Gastrocnemius medialis (tissue), 4 donors: Measurements from ENCODE around the gene ELL2. TPM values are rescaled to one million over a fixed set of nuclear protein-coding genes. Genes with fewer than 3 reads are reported as not detected.

ENCODE experiments used
- ATAC-seq, 2 donors: fragments of 150-250 bp; one replicate each; pipeline ENCODE4 v1.9.1; 2016
- DNase-seq, 2 donors: peaks; one replicate each; pipeline ENCODE4 v3.0.0-alpha.2; 2019
- H3K27ac ChIP-seq, 4 donors: fragments of 200-600 bp; sonication (generic); 1 replicate in 1 of 4; 2 replicates in 3 of 4; pipeline ENCODE4 v1.5.1; 2016 to 2018; ENCODE audit warnings: mild to moderate bottlenecking in 2 of 4, moderate library complexity in 1 of 4
- H3K27me3 ChIP-seq, 3 donors: fragments of 200-600 bp; sonication (generic) in 2 of 3; 1 replicate in 1 of 3; 2 replicates in 2 of 3; pipeline versions ENCODE4 v1.5.1 to v1.6.0; 2016 to 2019; ENCODE audit warnings: mild to moderate bottlenecking in 1 of 3, moderate library complexity in 1 of 3
- H3K36me3 ChIP-seq, 2 donors: fragments of 200-600 bp; sonication (generic) in 1 of 2; one replicate each; pipeline ENCODE4 v1.5.1; 2017 to 2018
- H3K4me1 ChIP-seq, 2 donors: fragments of 200-600 bp; sonication (generic) in 1 of 2; one replicate each; pipeline ENCODE4 v1.5.1; 2016 to 2017; ENCODE audit warnings: mild to moderate bottlenecking in 2 of 2
- H3K4me3 ChIP-seq, 4 donors: fragments of 200-600 bp; sonication (generic) in 3 of 4; 1 replicate in 1 of 4; 2 replicates in 3 of 4; pipeline ENCODE4 v1.5.1; 2016 to 2019; ENCODE audit warnings: mild to moderate bottlenecking in 2 of 4
- H3K9me3 ChIP-seq, 3 donors: fragments of 200-600 bp; sonication (generic) in 2 of 3; 1 replicate in 1 of 3; 2 replicates in 2 of 3; pipeline ENCODE4 v1.5.1; 2016 to 2019
- POLR2A ChIP-seq, 2 donors: fragments of 450-650 bp; IDR thresholded peaks; one replicate each; pipeline ENCODE4 v1.6.1; 2017; ENCODE audit warnings: antibody characterized with exemption in 2 of 2, mild to moderate bottlenecking in 2 of 2, moderate library complexity in 2 of 2
- in situ Hi-C, 4 donors: fragments of 200-750 bp; cut with MboI; loops; one replicate each; pipeline versions ENCODE4 v1.15.0 to v1.8.0; 2017; ENCODE audit warnings: low sequenced_read_pairs in 4 of 4
- intact Hi-C: fragments of 100-400 bp; cut with DNase I; formaldehyde crosslinking; loops from one replicate; pipeline ENCODE4 v1.15.1; 2023; ENCODE audit warnings: low total_unique reads
- total RNA-seq, 4 donors: library from RNA; depleted of rRNA; stranded (reverse); fragments of >200 nt; gene quantifications; one replicate each; pipeline versions ENCODE4 v1.1.0 to v1.2.3, GENCODE V29; 2016
- TF ChIP-seq, protein P1 (sequence below), 5 experiments: fragments of 450-650 bp in 3 of 5; fragments of 200-600 bp in 2 of 5; sonication (generic) in 2 of 5; IDR thresholded peaks in 4 of 5; conservative IDR thresholded peaks in 1 of 5; 1 replicate in 4 of 5; 2 replicates in 1 of 5; pipeline ENCODE4 v1.5.1; 2016 to 2019; ENCODE audit warnings: antibody characterized with exemption in 5 of 5, mild to moderate bottlenecking in 3 of 5, moderate library complexity in 3 of 5

ELL2 gene
- total RNA-seq, 4 donors from 2014 or later: 35.2 to 64.5 (median 42.9) TPM

DNA sequence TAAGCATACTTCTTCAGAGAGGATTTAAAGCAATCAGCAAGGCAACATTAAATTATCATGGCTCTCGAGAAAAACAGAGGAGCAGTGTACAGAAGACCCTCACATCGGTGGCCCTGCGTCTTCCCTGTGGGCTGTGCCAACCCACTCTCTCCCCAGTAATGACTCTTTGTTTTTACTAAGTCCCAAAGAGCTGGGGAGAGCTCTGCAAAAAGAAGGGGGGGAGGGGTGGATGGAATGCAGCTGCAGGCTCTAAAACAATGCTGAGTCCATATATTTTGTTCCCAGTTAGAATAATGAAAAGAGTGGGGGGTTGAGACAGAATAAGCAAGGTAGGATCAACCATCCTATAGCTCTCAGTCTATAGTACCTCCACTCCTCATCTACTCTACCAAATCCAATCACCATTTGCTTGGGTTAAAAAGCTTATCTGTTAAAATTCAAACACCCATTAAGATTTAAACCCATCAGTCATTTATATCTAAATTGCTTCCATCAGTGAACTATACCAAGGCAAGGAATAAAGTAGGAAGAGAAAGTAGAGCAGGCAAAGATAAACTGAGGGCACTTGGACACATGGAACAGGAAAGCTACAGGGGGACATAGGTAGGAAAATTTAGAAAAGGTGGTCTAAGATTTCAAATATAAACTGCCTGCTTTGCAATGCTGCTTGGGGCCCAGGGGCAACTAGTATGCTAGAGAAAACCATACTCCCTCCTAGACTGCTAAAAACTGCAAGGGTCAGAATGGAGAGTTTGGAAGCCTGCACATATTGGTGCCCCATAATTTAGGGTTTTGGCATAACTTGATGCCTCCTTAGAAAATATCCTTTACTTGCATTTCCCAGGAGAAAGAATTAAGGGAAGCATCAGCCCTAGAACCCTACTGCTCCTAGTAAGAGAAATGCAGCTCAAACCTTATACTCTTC is 20.6 kb downstream of the ELL2 start:
- no peak overlapping the region for H3K27ac ChIP-seq
- in situ Hi-C loops (no loop called here), intact Hi-C loops (no loop called here)
- DNase-seq: no peak
- no peaks in the 10 kb centered on the region for H3K27me3 ChIP-seq
- no peak overlapping the region for H3K4me3 ChIP-seq
- TF ChIP-seq POLR2A (IDR thresholded peaks at IDR 0.05): no peak
- TF ChIP-seq, protein P1, sequence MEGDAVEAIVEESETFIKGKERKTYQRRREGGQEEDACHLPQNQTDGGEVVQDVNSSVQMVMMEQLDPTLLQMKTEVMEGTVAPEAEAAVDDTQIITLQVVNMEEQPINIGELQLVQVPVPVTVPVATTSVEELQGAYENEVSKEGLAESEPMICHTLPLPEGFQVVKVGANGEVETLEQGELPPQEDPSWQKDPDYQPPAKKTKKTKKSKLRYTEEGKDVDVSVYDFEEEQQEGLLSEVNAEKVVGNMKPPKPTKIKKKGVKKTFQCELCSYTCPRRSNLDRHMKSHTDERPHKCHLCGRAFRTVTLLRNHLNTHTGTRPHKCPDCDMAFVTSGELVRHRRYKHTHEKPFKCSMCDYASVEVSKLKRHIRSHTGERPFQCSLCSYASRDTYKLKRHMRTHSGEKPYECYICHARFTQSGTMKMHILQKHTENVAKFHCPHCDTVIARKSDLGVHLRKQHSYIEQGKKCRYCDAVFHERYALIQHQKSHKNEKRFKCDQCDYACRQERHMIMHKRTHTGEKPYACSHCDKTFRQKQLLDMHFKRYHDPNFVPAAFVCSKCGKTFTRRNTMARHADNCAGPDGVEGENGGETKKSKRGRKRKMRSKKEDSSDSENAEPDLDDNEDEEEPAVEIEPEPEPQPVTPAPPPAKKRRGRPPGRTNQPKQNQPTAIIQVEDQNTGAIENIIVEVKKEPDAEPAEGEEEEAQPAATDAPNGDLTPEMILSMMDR (IDR thresholded peaks at IDR 0.05 in 4 of 5, conservative IDR thresholded peaks at IDR 0.05 in 1 of 5): no peak
- H3K4me1 ChIP-seq: peaks cover 9 to 10% of the 10 kb centered on the region in 2 donors
- ATAC-seq: no peak
- H3K36me3 ChIP-seq: peaks cover 0 to 6% of the 10 kb centered on the region in 2 donors
- no peaks in the 10 kb centered on the region for H3K9me3 ChIP-seq

DNA sequence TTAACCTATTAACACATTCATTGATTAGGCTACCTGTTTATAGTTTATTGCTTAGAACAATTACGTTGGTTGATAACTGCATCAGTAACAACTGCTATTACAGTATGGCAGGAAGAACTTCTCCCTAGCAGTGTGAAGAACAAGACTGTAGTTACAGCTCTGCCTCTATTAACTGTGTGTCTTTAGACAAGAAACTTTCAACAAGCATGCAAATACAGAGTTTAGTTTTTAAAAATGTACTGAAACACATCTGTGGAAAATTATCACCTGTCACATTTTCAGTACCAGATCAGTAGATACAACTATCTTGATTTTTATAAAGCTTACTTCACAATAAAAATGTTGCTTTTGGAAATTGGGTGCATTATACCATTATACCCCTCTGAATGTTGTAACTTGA is 22.2 kb downstream of the ELL2 start:
- ATAC-seq: no peak
- H3K36me3 ChIP-seq: peaks cover 0 to 6% of the 10 kb centered on the region in 2 donors
- no peaks in the 10 kb centered on the region for H3K9me3 ChIP-seq
- no peak for DNase-seq
- H3K27me3 ChIP-seq: no peaks in the 10 kb centered on the region
- in situ Hi-C loops (no loop called here), intact Hi-C loops (no loop called here)
- H3K27ac ChIP-seq: no peak overlapping the region
- no peak overlapping the region for H3K4me3 ChIP-seq
- TF ChIP-seq POLR2A (IDR thresholded peaks at IDR 0.05): no peak
- TF ChIP-seq, protein P1 (IDR thresholded peaks at IDR 0.05 in 4 of 5, conservative IDR thresholded peaks at IDR 0.05 in 1 of 5): no peak
- peaks cover 9 to 10% of the 10 kb centered on the region in 2 donors for H3K4me1 ChIP-seq

DNA sequence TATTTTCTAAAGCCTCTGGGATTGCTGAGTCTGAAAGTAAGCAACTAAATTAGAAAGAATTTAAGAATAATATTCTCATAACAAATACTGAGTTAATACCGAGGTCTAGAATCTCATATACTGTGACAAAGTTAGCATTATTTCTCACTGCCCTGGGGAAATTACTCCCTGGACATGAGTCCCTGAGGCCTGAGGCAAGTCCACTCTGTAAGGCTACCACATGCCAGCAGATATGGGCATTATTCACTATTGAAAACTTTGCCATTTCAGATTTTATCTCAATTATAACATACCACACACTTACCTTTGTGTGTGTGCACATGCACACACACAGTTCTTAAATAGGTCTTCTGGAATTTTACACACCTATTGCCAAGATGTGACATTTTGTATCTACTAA is 22.9 kb downstream of the ELL2 start:
- no peaks in the 10 kb centered on the region for H3K27me3 ChIP-seq
- intact Hi-C loops (no loop called here), in situ Hi-C loops (no loop called here)
- H3K9me3 ChIP-seq: no peaks in the 10 kb centered on the region
- no peak overlapping the region for H3K27ac ChIP-seq
- peaks cover 9 to 10% of the 10 kb centered on the region in 2 donors for H3K4me1 ChIP-seq
- DNase-seq (no peak), ATAC-seq (no peak)
- peaks cover 0 to 6% of the 10 kb centered on the region in 2 donors for H3K36me3 ChIP-seq
- no peak overlapping the region for H3K4me3 ChIP-seq
- TF ChIP-seq POLR2A (IDR thresholded peaks at IDR 0.05): no peak
- TF ChIP-seq, protein P1 (IDR thresholded peaks at IDR 0.05 in 4 of 5, conservative IDR thresholded peaks at IDR 0.05 in 1 of 5): no peak

DNA sequence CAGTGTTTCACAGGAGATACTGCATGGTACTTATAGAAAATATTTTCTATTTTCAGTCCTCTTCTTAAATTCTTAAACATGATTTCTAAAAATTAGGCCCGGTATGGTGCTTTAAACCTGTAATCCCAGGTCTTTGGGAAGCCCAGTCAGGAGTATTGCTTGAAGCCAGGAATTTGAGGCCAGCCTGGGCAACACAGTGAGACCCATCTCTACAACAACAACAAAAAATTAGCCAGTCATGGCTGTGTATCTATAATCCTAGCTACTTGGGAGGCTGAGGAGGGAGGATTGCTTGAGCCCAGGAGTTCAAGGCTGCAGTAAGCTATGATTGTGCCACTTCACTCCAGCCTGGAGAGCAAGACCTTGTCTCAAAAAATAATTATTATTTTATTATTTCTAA is 23.3 kb downstream of the ELL2 start:
- Histone ChIP-seq H3K27me3 (no peaks in the 10 kb centered on the region), H3K36me3 (peaks cover 0 to 6% of the 10 kb centered on the region in 2 donors), H3K27ac (no peak overlapping the region), H3K4me1 (peaks cover 7 to 9% of the 10 kb centered on the region in 2 donors), H3K4me3 (no peak overlapping the region), H3K9me3 (no peaks in the 10 kb centered on the region)
- ATAC-seq (no peak), DNase-seq (no peak)
- in situ Hi-C loops (no loop called here), intact Hi-C loops (no loop called here)
- TF ChIP-seq, protein P1 (IDR thresholded peaks at IDR 0.05 in 4 of 5, conservative IDR thresholded peaks at IDR 0.05 in 1 of 5): no peak
- no peak for TF ChIP-seq POLR2A (IDR thresholded peaks at IDR 0.05)
